GM19328 (cell line): ENCODE results near the gene TICRR.
"Not testable (repeated sequence)": the region's sequence is repeated elsewhere in the genome, so short reads cannot be mapped to it uniquely, and the experiment has no call there.

Source experiments
- ATAC-seq: cut with Tn5 transposase; IDR thresholded peaks from one replicate; pipeline ENCODE4 v1.9.1; 2021; ENCODE audit warnings: mild to moderate bottlenecking, moderate library complexity; ENCODE audit not compliant: unreplicated experiment

The TICRR gene

GRCh38 chr15:89559769-89560264 lies 15.5 kb upstream of the TICRR start:
- no peak for ATAC-seq

- no peak for ATAC-seq
Observed at GRCh38 chr15:89566181-89566580, 9.1 kb upstream of the TICRR start.

GRCh38 chr15:89566621-89567294 lies 8.5 kb upstream of the TICRR start:
- ATAC-seq = no peak

GRCh38 chr15:89569090-89569745 lies 6.1 kb upstream of the TICRR start:
- no peak for ATAC-seq

- peak; percentile 16 for ATAC-seq
Observed at GRCh38 chr15:89575656-89576416, 567 bp downstream of the TICRR start.

GRCh38 chr15:89576417-89576773 lies 1.1 kb downstream of the TICRR start:
- no peak for ATAC-seq

- ATAC-seq = no peak
Observed at GRCh38 chr15:89577776-89578115, 2.5 kb downstream of the TICRR start.

- ATAC-seq = no peak
Observed at GRCh38 chr15:89578146-89578545, 2.9 kb downstream of the TICRR start.

GRCh38 chr15:89580747-89581146 lies 5.5 kb downstream of the TICRR start:
- not testable (repeated sequence) for ATAC-seq

- no peak for ATAC-seq
Observed at GRCh38 chr15:89586651-89587050, 11.4 kb downstream of the TICRR start.

- ATAC-seq = no peak
Observed at GRCh38 chr15:89587955-89588354, 12.7 kb downstream of the TICRR start.

- ATAC-seq = no peak
Observed at GRCh38 chr15:89591834-89592233, 16.6 kb downstream of the TICRR start.

- ATAC-seq = no peak
Observed at GRCh38 chr15:89593018-89593417, 17.7 kb downstream of the TICRR start.

GRCh38 chr15:89599021-89599420 lies 23.8 kb downstream of the TICRR start:
- ATAC-seq = no peak

- ATAC-seq = no peak
Observed at GRCh38 chr15:89611317-89611716, 36.0 kb downstream of the TICRR start.

- no peak for ATAC-seq
Observed at GRCh38 chr15:89613031-89613430, 37.8 kb downstream of the TICRR start.

- ATAC-seq = no peak
Observed at GRCh38 chr15:89614164-89614563, 38.9 kb downstream of the TICRR start.

GRCh38 chr15:89615135-89615534 lies 39.9 kb downstream of the TICRR start:
- ATAC-seq = no peak

GRCh38 chr15:89616228-89616627 lies 41.0 kb downstream of the TICRR start:
- no peak for ATAC-seq

- ATAC-seq = no peak
Observed at GRCh38 chr15:89621547-89621946, 46.3 kb downstream of the TICRR start.

- no peak for ATAC-seq
Observed at GRCh38 chr15:89623165-89623564, 47.9 kb downstream of the TICRR start.

- ATAC-seq = no peak
Observed at GRCh38 chr15:89625716-89626115, 50.4 kb downstream of the TICRR start.
